ENCODE measurements around the gene GRID1. TPM values are rescaled to one million over a fixed set of nuclear protein-coding genes. Genes with fewer than 3 reads are reported as not detected.

GRID1 gene
- total and polyA plus RNA-seq, 2 experiments from 2014 or later, result not detected

- no peaks in the 10 kb centered on the region for H3K27me3 ChIP-seq (replicated peaks; ENCODE audit: insufficient read depth)
- no peak overlapping the region for H3K9ac ChIP-seq
- no peak overlapping the region for H2AFZ ChIP-seq
- in situ Hi-C loops (cut with MboI), result no loop called here
- no peak for DNase-seq
- 38 to 42% methylated on average over 5 of the region's 5 CpGs for WGBS, 2 experiments (ENCODE audit: low coverage in 1 of 2, low lambda C conversion rate in 2 of 2, missing lambda C conversion rate in 2 of 2)
- no peaks in the 10 kb centered on the region for H3K9me2 ChIP-seq (ENCODE audit: insufficient read depth)
- H3K4me2 ChIP-seq (ENCODE audit: unreplicated experiment), result no peak overlapping the region
- H3K79me2 ChIP-seq (ENCODE audit: insufficient read depth), result no peaks in the 10 kb centered on the region
- TF ChIP-seq EZH2phosphoT487 (IDR thresholded peaks at IDR 0.05; ENCODE audit: insufficient read depth, low read depth), result no peak
- TF ChIP-seq EZH2 (IDR thresholded peaks at IDR 0.05; ENCODE audit: insufficient read depth, poor library complexity, severe bottlenecking), result no peak
- H3K27ac ChIP-seq, result no peak overlapping the region
- H4K20me1 ChIP-seq (ENCODE audit: insufficient read depth), result no peaks in the 10 kb centered on the region
- no peaks in the 10 kb centered on the region for H3F3A ChIP-seq (ENCODE audit: insufficient read depth)
- no peaks in the 10 kb centered on the region for H3K4me1 ChIP-seq (ENCODE audit: insufficient read depth)
- no peak overlapping the region for H3K4me3 ChIP-seq
- no peaks in the 10 kb centered on the region for H3K36me3 ChIP-seq (ENCODE audit: low read depth)
- no peaks in the 10 kb centered on the region for H3K9me3 ChIP-seq (ENCODE audit: low read depth)
Observed at GRCh38 chr10:85603151-85603940, 763.2 kb downstream of the GRID1 start.

GRCh38 chr10:85602713-85603112 lies 763.9 kb downstream of the GRID1 start:
- H3K27ac ChIP-seq, result no peak overlapping the region
- H3K9me3 ChIP-seq (ENCODE audit: low read depth), result no peaks in the 10 kb centered on the region
- no peaks in the 10 kb centered on the region for H3K79me2 ChIP-seq (ENCODE audit: insufficient read depth)
- no peak overlapping the region for H2AFZ ChIP-seq
- H3K4me3 ChIP-seq, result no peak overlapping the region
- WGBS, 2 experiments (ENCODE audit: low coverage in 1 of 2, low lambda C conversion rate in 2 of 2, missing lambda C conversion rate in 2 of 2), result 0 to 11% methylated on average over 1 of the region's 1 CpG
- no peak overlapping the region for H3K9ac ChIP-seq
- H4K20me1 ChIP-seq (ENCODE audit: insufficient read depth), result no peaks in the 10 kb centered on the region
- no peaks in the 10 kb centered on the region for H3K27me3 ChIP-seq (replicated peaks; ENCODE audit: insufficient read depth)
- in situ Hi-C loops (cut with MboI), result no loop called here
- TF ChIP-seq EZH2 (IDR thresholded peaks at IDR 0.05; ENCODE audit: insufficient read depth, poor library complexity, severe bottlenecking) (no peak), EZH2phosphoT487 (IDR thresholded peaks at IDR 0.05; ENCODE audit: insufficient read depth, low read depth) (no peak)
- H3K4me1 ChIP-seq (ENCODE audit: insufficient read depth), result no peaks in the 10 kb centered on the region
- no peaks in the 10 kb centered on the region for H3K9me2 ChIP-seq (ENCODE audit: insufficient read depth)
- H3F3A ChIP-seq (ENCODE audit: insufficient read depth), result no peaks in the 10 kb centered on the region
- no peak for DNase-seq
- H3K4me2 ChIP-seq (ENCODE audit: unreplicated experiment), result no peak overlapping the region
- no peaks in the 10 kb centered on the region for H3K36me3 ChIP-seq (ENCODE audit: low read depth)

- Histone ChIP-seq H3K9ac (no peak overlapping the region), H3K36me3 (ENCODE audit: low read depth) (no peaks in the 10 kb centered on the region), H3K4me1 (ENCODE audit: insufficient read depth) (no peaks in the 10 kb centered on the region), H3K4me3 (no peak overlapping the region), H3K4me2 (ENCODE audit: unreplicated experiment) (no peak overlapping the region), H3K27ac (no peak overlapping the region), H3K27me3 (replicated peaks; ENCODE audit: insufficient read depth) (no peaks in the 10 kb centered on the region), H3K9me3 (ENCODE audit: low read depth) (no peaks in the 10 kb centered on the region), H2AFZ (no peak overlapping the region), H3F3A (ENCODE audit: insufficient read depth) (no peaks in the 10 kb centered on the region), H3K9me2 (ENCODE audit: insufficient read depth) (no peaks in the 10 kb centered on the region), H4K20me1 (ENCODE audit: insufficient read depth) (no peaks in the 10 kb centered on the region), H3K79me2 (ENCODE audit: insufficient read depth) (no peaks in the 10 kb centered on the region)
- WGBS, 2 experiments (ENCODE audit: low coverage in 1 of 2, low lambda C conversion rate in 2 of 2, missing lambda C conversion rate in 2 of 2), result 64 to 67% methylated on average over 14 to 18 of the region's 18 CpGs
- TF ChIP-seq EZH2phosphoT487 (IDR thresholded peaks at IDR 0.05; ENCODE audit: insufficient read depth, low read depth) (no peak), EZH2 (IDR thresholded peaks at IDR 0.05; ENCODE audit: insufficient read depth, poor library complexity, severe bottlenecking) (no peak)
- DNase-seq, result no peak
- in situ Hi-C loops (cut with MboI), result no loop called here
Observed at GRCh38 chr10:85602306-85602705, 764.3 kb downstream of the GRID1 start.

GRCh38 chr10:85601526-85601925 lies 765.1 kb downstream of the GRID1 start:
- Histone ChIP-seq H2AFZ (no peak overlapping the region), H3K36me3 (ENCODE audit: low read depth) (no peaks in the 10 kb centered on the region), H3K4me2 (ENCODE audit: unreplicated experiment) (no peak overlapping the region), H3K79me2 (ENCODE audit: insufficient read depth) (no peaks in the 10 kb centered on the region), H3F3A (ENCODE audit: insufficient read depth) (no peaks in the 10 kb centered on the region), H3K4me3 (no peak overlapping the region), H3K27ac (no peak overlapping the region), H3K27me3 (replicated peaks; ENCODE audit: insufficient read depth) (no peaks in the 10 kb centered on the region), H3K9me2 (ENCODE audit: insufficient read depth) (no peaks in the 10 kb centered on the region), H3K4me1 (ENCODE audit: insufficient read depth) (no peaks in the 10 kb centered on the region), H4K20me1 (ENCODE audit: insufficient read depth) (no peaks in the 10 kb centered on the region), H3K9me3 (ENCODE audit: low read depth) (no peaks in the 10 kb centered on the region), H3K9ac (no peak overlapping the region)
- TF ChIP-seq EZH2phosphoT487 (IDR thresholded peaks at IDR 0.05; ENCODE audit: insufficient read depth, low read depth), result no peak
- TF ChIP-seq EZH2 (IDR thresholded peaks at IDR 0.05; ENCODE audit: insufficient read depth, poor library complexity, severe bottlenecking), result no peak
- 51 to 56% methylated on average over 9 of the region's 9 CpGs for WGBS, 2 experiments (ENCODE audit: low coverage in 1 of 2, low lambda C conversion rate in 2 of 2, missing lambda C conversion rate in 2 of 2)
- in situ Hi-C loops (cut with MboI), result no loop called here
- no peak for DNase-seq
